Fibroblast of lung (primary cell): Measurements from ENCODE around the gene TES. TPM values are rescaled to one million over a fixed set of nuclear protein-coding genes. Genes with fewer than 3 reads are reported as not detected.

Source experiments
- DNase-seq, 2 donors: peaks; one replicate each; pipeline versions ENCODE4 v3.0.0 to v3.0.0-alpha.2; 2010; ENCODE audit warnings: low read depth in 2 of 2
- H2AFZ ChIP-seq: 2 replicates; pipeline ENCODE4 v1.5.1; 2012; ENCODE audit warnings: low read length, control low read depth, inconsistent platforms
- H3K27ac ChIP-seq: 2 replicates; pipeline ENCODE4 v1.5.1; 2011; ENCODE audit warnings: low read length, control low read depth; ENCODE audit not compliant: insufficient read depth
- H3K27me3 ChIP-seq: 2 replicates; pipeline ENCODE4 v1.5.1; 2011; ENCODE audit warnings: mild to moderate bottlenecking, low read length; ENCODE audit not compliant: control insufficient read depth, insufficient read depth
- H3K36me3 ChIP-seq: 2 replicates; pipeline ENCODE4 v1.5.1; 2011; ENCODE audit warnings: low read length; ENCODE audit not compliant: control insufficient read depth, insufficient read depth
- H3K4me1 ChIP-seq: 2 replicates; pipeline ENCODE4 v1.5.1; 2011; ENCODE audit warnings: low read length; ENCODE audit not compliant: control insufficient read depth, insufficient read depth; ENCODE audit errors: extremely low read depth
- H3K4me2 ChIP-seq: 2 replicates; pipeline ENCODE4 v1.5.1; 2011; ENCODE audit warnings: low read length, control low read depth; ENCODE audit not compliant: insufficient read depth; ENCODE audit errors: extremely low read depth
- H3K4me3 ChIP-seq, 4 experiments: fragments of 200-600 bp in 1 of 4; sonication (generic) in 1 of 4; replicated peaks in 1 of 4; 2 replicates each; pipeline ENCODE4 v1.5.1; 2011 to 2016; ENCODE audit warnings: low read length in 4 of 4, low read depth in 3 of 4, mild to moderate bottlenecking in 3 of 4, control low read depth in 2 of 4, inconsistent platforms in 1 of 4, mixed read lengths in 1 of 4; ENCODE audit not compliant: insufficient read depth in 1 of 4; ENCODE audit errors: control extremely low read depth in 1 of 4
- H3K79me2 ChIP-seq: 2 replicates; pipeline ENCODE4 v1.5.1; 2012; ENCODE audit warnings: mild to moderate bottlenecking, low read length, inconsistent platforms; ENCODE audit not compliant: control insufficient read depth, insufficient read depth
- H3K9ac ChIP-seq: 2 replicates; pipeline ENCODE4 v1.5.1; 2011; ENCODE audit warnings: mild to moderate bottlenecking, low read length, control low read depth; ENCODE audit not compliant: insufficient read depth
- H3K9me3 ChIP-seq: 2 replicates; pipeline ENCODE4 v1.5.1; 2012; ENCODE audit warnings: low read depth, low read length; ENCODE audit not compliant: control insufficient read depth, insufficient read depth
- H4K20me1 ChIP-seq: 2 replicates; pipeline ENCODE4 v1.5.1; 2011; ENCODE audit warnings: low read length; ENCODE audit not compliant: control insufficient read depth, insufficient read depth; ENCODE audit errors: extremely low read depth
- EZH2 ChIP-seq: IDR thresholded peaks from 2 replicates; pipeline ENCODE4 v1.5.1; 2012; ENCODE audit warnings: low read length, control low read depth, mild to moderate bottlenecking; ENCODE audit errors: missing control alignments
- polyA minus RNA-seq: library from RNA; depleted of rRNA, polyadenylated mRNA; stranded (reverse); fragments of >200 nt; gene quantifications from 2 replicates; pipeline ENCODE4 v1.2.3, GENCODE V29; 2011; ENCODE audit warnings: low replicate concordance
- polyA plus RNA-seq, 2 donors: library from polyadenylated mRNA; depleted of rRNA in 1 of 2; stranded (reverse) in 1 of 2; unstranded in 1 of 2; fragments of >200 nt; gene quantifications; 2 replicates each; pipeline ENCODE4 v1.2.1, GENCODE V29; 2011 to 2012; ENCODE audit warnings: missing spikeins in 1 of 2
- total RNA-seq: library from RNA; depleted of rRNA; stranded (reverse); fragments of >200 nt; gene quantifications from 2 replicates; pipeline ENCODE4 v1.2.1, GENCODE V29; 2014
- TF ChIP-seq, protein P1 (sequence below), 2 donors: IDR thresholded peaks in 1 of 2; conservative IDR thresholded peaks in 1 of 2; 1 replicate in 1 of 2; 2 replicates in 1 of 2; pipeline ENCODE4 v1.5.1; 2011 to 2012; ENCODE audit warnings: low read length in 2 of 2, control low read depth in 1 of 2, inconsistent platforms in 1 of 2, low read depth in 1 of 2, mild to moderate bottlenecking in 1 of 2

TES gene
- 15.4 and 17.7 TPM in 2 replicates for total RNA-seq
- polyA plus RNA-seq = 28.6 and 64.1 TPM in 2 replicates
- polyA plus RNA-seq (2012) = 15.7 and 35.1 TPM in 2 replicates
- 19.3 and 74.3 TPM in 2 replicates for polyA minus RNA-seq

DNA sequence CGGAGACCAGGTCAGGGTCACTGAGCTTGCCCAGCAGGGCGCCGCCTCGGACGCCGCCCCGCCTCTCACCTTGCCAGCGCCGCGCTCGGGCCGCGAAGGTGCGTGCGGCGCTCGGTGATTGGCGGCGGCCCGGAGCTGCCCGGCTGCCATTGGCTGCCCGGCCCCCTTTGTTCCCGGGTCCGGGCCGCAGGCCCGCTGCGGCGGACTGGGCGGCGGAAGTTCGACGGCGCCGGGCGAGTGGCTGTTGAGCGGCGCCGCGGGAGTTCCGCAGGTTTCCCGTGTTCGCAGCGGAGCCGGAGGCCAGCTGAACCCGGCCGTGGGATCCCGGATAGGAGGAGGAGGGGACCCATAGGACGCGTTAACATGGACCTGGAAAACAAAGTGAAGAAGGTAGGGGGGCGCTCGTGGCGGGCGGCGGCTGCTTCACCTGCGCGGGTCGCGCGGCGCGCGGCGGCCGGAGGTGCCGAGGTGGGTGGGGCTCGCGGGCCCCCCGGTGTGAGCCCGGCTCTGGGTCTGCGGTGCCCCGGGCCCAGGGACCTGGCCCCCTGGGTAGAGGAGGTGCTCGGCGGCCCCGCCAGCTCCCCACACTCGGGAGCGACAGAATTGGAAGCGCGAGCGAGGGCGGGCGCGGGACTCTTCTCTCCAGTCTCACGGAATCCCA, at the start of gene TES:
Gene TES (plus strand): TSS at position 195 of the 661 bp plus-strand sequence. CDS start 169 bp downstream, at position 364.
- H3K79me2 ChIP-seq = peaks cover 31% of the 10 kb centered on the region
- peak within 1 kb of the TSS; percentile 74 to 92 (median 84) for H3K4me3 ChIP-seq

GRCh38 chr7:116161728-116162127, 48.6 kb upstream of the TES start:
- H3K4me3 ChIP-seq = no peak overlapping the region
- H3K79me2 ChIP-seq = no peaks in the 10 kb centered on the region
- H3K4me2 ChIP-seq = no peak overlapping the region
- TF ChIP-seq, protein P1, sequence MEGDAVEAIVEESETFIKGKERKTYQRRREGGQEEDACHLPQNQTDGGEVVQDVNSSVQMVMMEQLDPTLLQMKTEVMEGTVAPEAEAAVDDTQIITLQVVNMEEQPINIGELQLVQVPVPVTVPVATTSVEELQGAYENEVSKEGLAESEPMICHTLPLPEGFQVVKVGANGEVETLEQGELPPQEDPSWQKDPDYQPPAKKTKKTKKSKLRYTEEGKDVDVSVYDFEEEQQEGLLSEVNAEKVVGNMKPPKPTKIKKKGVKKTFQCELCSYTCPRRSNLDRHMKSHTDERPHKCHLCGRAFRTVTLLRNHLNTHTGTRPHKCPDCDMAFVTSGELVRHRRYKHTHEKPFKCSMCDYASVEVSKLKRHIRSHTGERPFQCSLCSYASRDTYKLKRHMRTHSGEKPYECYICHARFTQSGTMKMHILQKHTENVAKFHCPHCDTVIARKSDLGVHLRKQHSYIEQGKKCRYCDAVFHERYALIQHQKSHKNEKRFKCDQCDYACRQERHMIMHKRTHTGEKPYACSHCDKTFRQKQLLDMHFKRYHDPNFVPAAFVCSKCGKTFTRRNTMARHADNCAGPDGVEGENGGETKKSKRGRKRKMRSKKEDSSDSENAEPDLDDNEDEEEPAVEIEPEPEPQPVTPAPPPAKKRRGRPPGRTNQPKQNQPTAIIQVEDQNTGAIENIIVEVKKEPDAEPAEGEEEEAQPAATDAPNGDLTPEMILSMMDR (conservative IDR thresholded peaks at IDR 0.05 in 1 of 2, IDR thresholded peaks at IDR 0.05 in 1 of 2; ENCODE audit: low read depth in 1 of 2, low read length in 2 of 2) = no peak
- TF ChIP-seq EZH2 = no peak
- H4K20me1 ChIP-seq = no peaks in the 10 kb centered on the region
- H3K27ac ChIP-seq = no peak overlapping the region
- no peaks in the 10 kb centered on the region for H3K27me3 ChIP-seq
- peak in 1 of 2 donors; percentile 24 for DNase-seq
- no peak overlapping the region for H2AFZ ChIP-seq
- H3K4me1 ChIP-seq = no peaks in the 10 kb centered on the region
- no peaks in the 10 kb centered on the region for H3K36me3 ChIP-seq
- no peaks in the 10 kb centered on the region for H3K9me3 ChIP-seq
- no peak overlapping the region for H3K9ac ChIP-seq

More for the DNA sequence above, at the start of gene TES:
- no peaks in the 10 kb centered on the region for H3K27me3 ChIP-seq
- TF ChIP-seq EZH2 = no peak
- H4K20me1 ChIP-seq = no peaks in the 10 kb centered on the region
- H3K27ac ChIP-seq = peak within 1 kb of the TSS; percentile 90
- no peaks in the 10 kb centered on the region for H3K9me3 ChIP-seq
- peak within 1 kb of the TSS; percentile 85 for H3K9ac ChIP-seq
- H3K36me3 ChIP-seq = no peaks in the 10 kb centered on the region
- peak; percentile 54 to 76 for DNase-seq
- peak within 1 kb of the TSS; percentile 98 for H3K4me2 ChIP-seq
- peak within 1 kb of the TSS; percentile 81 for H2AFZ ChIP-seq
- peaks cover 2% of the 10 kb centered on the region for H3K4me1 ChIP-seq

DNA sequence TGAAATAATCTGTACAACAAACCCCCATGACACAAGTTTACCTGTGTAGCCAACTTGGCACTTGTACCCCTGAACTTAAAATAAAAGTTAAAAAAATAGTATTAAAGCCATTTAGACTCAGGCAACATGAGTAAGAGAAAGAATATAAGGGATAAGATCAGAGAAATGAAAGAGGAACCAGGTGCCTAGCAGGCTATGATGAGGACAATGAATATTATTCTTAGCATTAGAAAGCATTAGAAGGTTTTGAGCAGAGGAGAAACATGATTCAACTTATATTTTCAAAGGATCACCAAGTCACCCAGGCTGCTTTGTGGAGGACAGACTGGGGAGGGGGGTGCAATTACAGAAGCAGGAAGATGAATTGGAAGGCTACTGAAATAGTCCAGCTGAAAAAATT, 48.1 kb upstream of the TES start:
- Histone ChIP-seq H3K9ac (no peak overlapping the region), H2AFZ (no peak overlapping the region), H3K4me1 (no peaks in the 10 kb centered on the region), H3K4me2 (no peak overlapping the region), H3K27ac (no peak overlapping the region), H3K4me3 (no peak overlapping the region), H3K79me2 (no peaks in the 10 kb centered on the region), H3K36me3 (no peaks in the 10 kb centered on the region), H3K9me3 (no peaks in the 10 kb centered on the region), H4K20me1 (no peaks in the 10 kb centered on the region), H3K27me3 (no peaks in the 10 kb centered on the region)
- TF ChIP-seq EZH2 = no peak
- TF ChIP-seq, protein P1 (conservative IDR thresholded peaks at IDR 0.05 in 1 of 2, IDR thresholded peaks at IDR 0.05 in 1 of 2; ENCODE audit: low read depth in 1 of 2, low read length in 2 of 2) = no peak
- no peak for DNase-seq
